Activated CD8-positive, alpha-beta T cell treated with anti-CD3 and anti-CD28 coated beads, Interleukin-2, amount 10 ng/mL, durations not matched to agents 7 days and 5 days (primary cell): ENCODE data around the gene ZPBP. TPM values are rescaled to one million over a fixed set of nuclear protein-coding genes. Genes with fewer than 3 reads are reported as not detected.
"Not testable (repeated sequence)": the region's sequence is repeated elsewhere in the genome, so short reads cannot be mapped to it uniquely, and the experiment has no call there.

ENCODE experiments used
- ATAC-seq: fragments of 150-1000 bp; cut with Tn5 transposase; one replicate; pipeline ENCODE4 v1.10.0; 2021; ENCODE audit warnings: moderate library complexity
- CTCF ChIA-PET: fragments of 350-600 bp; sonication (Branson Sonifier 250); formaldehyde crosslinking; loops from one replicate; lab custom pipeline; 2021; ENCODE audit warnings: antibody characterized with exemption; lab: Charles Lee
- POLR2A ChIA-PET: fragments of 350-600 bp; sonication (Branson Sonifier 250); formaldehyde crosslinking; loops from one replicate; lab custom pipeline; 2021; ENCODE audit warnings: antibody characterized with exemption; lab: Charles Lee
- DNase-seq: peaks from one replicate; pipeline ENCODE4 v3.0.0-alpha.2; 2020
- H3K27ac Mint-ChIP-seq: one replicate; pipeline ENCODE4 v1.8.0; 2021; ENCODE audit warnings: mild to moderate bottlenecking, mixed read lengths
- H3K27me3 Mint-ChIP-seq: one replicate; pipeline ENCODE4 v1.8.0; 2021; ENCODE audit warnings: low read depth, mixed read lengths
- H3K36me3 Mint-ChIP-seq: one replicate; pipeline ENCODE4 v1.8.0; 2021; ENCODE audit warnings: low read depth, mixed read lengths
- H3K4me1 Mint-ChIP-seq: one replicate; pipeline ENCODE4 v1.8.0; 2021; ENCODE audit warnings: low read depth, mixed read lengths
- H3K4me3 Mint-ChIP-seq: one replicate; pipeline ENCODE4 v1.8.0; 2021; ENCODE audit warnings: mild to moderate bottlenecking, mixed read lengths
- H3K9me3 Mint-ChIP-seq: one replicate; pipeline ENCODE4 v1.8.0; 2022; ENCODE audit warnings: mixed read lengths; ENCODE audit not compliant: insufficient read depth
- total RNA-seq, 2 experiments: library from RNA; stranded (reverse); gene quantifications; one replicate each; pipeline ENCODE4 v1.2.3, GENCODE V29; 2021

ZPBP gene
- total RNA-seq, 2 experiments from 2014 or later = not detected

DNA sequence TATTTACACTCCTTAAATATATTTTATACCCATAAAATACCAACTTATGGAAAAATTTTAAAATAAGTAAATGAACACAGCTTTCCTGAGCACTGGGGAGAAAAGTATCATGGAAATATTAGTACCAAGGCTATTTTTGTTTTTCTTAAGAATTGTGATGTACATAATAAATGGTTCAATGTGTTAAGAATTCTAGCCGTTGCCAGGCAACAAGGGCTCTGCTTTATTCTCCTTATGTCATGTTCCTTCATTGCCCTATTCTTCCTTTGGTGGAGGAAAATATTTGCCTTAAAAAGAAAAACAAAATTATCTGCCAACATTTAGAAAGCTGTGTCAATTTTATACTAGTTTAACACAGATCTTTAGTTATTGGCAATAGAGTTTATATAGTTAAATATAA lies 2.6 kb upstream of the ZPBP start:
- no peaks in the 10 kb centered on the region for H3K9me3 Mint-ChIP-seq
- no peak overlapping the region for H3K4me3 Mint-ChIP-seq
- ATAC-seq (no peak), DNase-seq (no peak)
- H3K27ac Mint-ChIP-seq = no peak overlapping the region
- peaks cover 24% of the 10 kb centered on the region for H3K27me3 Mint-ChIP-seq
- ChIA-PET POLR2A (no interaction called here), CTCF (interaction anchor here (2.3 kb wide), 1 partner anchor 332 kb away, joined by 5 read pairs; no protein-coding TSS in a partner anchor)
- H3K4me1 Mint-ChIP-seq = peaks cover 14% of the 10 kb centered on the region
- H3K36me3 Mint-ChIP-seq = no peaks in the 10 kb centered on the region

DNA sequence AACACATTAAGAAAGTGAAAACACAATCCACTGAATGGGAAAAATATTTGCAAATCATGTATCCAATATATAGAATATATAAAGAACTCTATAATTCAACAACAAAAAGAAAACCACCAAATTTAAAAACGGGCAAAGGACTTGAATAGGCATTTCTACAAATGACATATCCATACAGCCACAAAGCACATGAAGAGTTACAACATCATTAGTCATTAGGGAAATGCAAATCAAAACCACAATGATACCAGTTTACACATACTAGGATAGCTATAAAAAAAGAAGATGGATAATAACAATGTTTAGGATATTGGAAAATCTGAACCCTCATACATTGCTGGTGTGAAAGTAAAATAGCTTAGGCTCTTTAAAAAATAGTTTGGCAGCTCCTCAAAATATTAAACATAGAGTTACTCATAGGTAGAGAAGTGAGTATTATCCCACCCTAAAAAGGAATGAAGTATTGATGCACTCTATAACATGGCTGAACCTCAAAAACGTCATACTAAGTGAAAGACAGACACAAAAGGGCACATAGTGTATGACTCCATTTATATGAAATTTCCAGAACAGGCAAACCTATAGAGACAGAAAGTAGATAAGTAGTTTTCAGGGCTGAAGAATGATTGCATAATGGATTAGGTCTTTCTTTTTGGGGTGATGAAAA lies 4.5 kb downstream of the ZPBP start:
- Mint-ChIP-seq H3K4me1 (peaks cover 12% of the 10 kb centered on the region), H3K9me3 (no peaks in the 10 kb centered on the region), H3K36me3 (no peaks in the 10 kb centered on the region), H3K27ac (no peak overlapping the region), H3K27me3 (peaks cover 28% of the 10 kb centered on the region), H3K4me3 (no peak overlapping the region)
- DNase-seq (no peak), ATAC-seq (no peak)
- CTCF ChIA-PET = no interaction called here
- POLR2A ChIA-PET = interaction anchor here (0.6 kb wide), 1 partner anchor 1053 kb away, joined by 3 read pairs; no protein-coding TSS in a partner anchor

DNA sequence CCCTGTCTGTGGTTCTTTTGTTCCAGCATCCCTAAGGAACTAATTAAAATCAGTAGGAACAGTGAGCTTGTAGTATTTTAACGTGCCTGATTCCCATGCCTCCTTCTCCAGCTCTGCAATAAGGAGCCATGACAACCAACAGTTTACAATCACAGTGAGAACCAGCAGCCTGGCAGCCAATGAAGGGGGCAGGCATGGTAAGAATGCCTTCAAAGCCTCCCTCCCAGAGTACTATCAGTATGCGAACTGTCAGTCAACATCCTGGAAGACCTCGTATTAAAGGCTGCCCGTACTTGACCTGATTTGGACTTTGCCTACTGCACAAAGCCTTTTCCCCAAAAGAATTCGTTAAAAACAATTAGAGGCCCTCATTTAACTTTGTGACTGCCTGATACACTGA lies 7.7 kb downstream of the ZPBP start:
- Mint-ChIP-seq H3K36me3 (no peaks in the 10 kb centered on the region), H3K9me3 (no peaks in the 10 kb centered on the region), H3K27ac (no peak overlapping the region), H3K4me3 (no peak overlapping the region), H3K4me1 (no peaks in the 10 kb centered on the region), H3K27me3 (peaks cover 38% of the 10 kb centered on the region)
- CTCF ChIA-PET = interaction anchor here (0.6 to 1.0 kb wide), 2 partner anchors 333 to 1669 kb away, joined by 3 to 4 read pairs; no protein-coding TSS in a partner anchor
- POLR2A ChIA-PET = interaction anchor here (0.9 kb wide), 1 partner anchor 16 kb away, joined by 3 read pairs; no protein-coding TSS in a partner anchor
- ATAC-seq (no peak), DNase-seq (no peak)

DNA sequence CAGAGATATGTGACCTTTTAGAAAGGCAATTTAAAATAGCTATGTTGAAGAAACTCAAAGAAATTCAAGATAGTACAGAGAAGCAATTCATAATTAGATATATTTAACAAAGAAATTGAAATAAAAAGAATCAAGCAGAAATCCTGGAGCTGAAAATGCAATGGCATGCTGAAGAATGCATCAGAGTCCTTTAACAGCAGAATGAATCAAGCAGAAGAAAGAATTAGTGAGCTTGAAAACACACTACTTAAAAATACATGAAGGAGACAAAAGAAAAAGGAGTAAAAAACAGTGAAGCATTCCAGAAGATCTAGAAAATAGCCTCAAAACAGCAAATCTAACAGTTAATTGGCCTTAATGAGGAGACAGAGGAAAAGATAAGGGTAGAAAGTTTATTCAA lies 20.0 kb downstream of the ZPBP start:
- H3K36me3 Mint-ChIP-seq = peaks cover 8% of the 10 kb centered on the region
- POLR2A ChIA-PET = no interaction called here
- CTCF ChIA-PET = interaction anchor here (1.7 kb wide), 1 partner anchor 21 kb away, joined by 7 read pairs; the partner anchor contains the start of gene ZPBP
- H3K27me3 Mint-ChIP-seq = peaks cover 36% of the 10 kb centered on the region
- peaks cover 32% of the 10 kb centered on the region for H3K9me3 Mint-ChIP-seq
- DNase-seq (no peak), ATAC-seq (no peak)
- no peak overlapping the region for H3K27ac Mint-ChIP-seq
- no peak overlapping the region for H3K4me3 Mint-ChIP-seq
- peaks cover 19% of the 10 kb centered on the region for H3K4me1 Mint-ChIP-seq

DNA sequence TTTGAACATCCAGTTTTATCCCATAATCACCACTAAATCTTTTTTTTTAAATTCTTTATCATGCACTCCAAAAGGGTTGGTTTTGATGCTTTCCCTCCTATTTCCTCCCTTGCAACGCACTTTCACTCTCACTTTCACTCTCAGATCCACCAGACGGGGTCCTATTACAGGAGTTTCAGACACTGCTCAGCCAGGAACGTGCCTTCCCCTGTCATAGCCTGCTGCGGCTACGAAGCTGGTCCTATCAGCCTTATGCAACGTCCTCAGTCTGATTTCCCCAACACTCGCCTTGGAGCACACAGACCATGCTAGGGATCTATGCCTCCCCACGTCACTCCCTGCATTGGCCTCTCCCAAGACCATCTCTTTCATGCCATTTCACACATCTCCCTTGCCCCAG lies 23.4 kb downstream of the ZPBP start:
- ChIA-PET POLR2A (interaction anchor here (1.0 kb wide), 1 partner anchor 16 kb away, joined by 3 read pairs; no protein-coding TSS in a partner anchor), CTCF (interaction anchor here (1.7 to 4.9 kb wide), 2 partner anchors 10 to 23 kb away, joined by 8 to 36 read pairs; partner anchors contain the start of gene ZPBP)
- H3K27me3 Mint-ChIP-seq = peaks cover 7% of the 10 kb centered on the region
- H3K36me3 Mint-ChIP-seq = peaks cover 8% of the 10 kb centered on the region
- DNase-seq (peak; percentile 57), ATAC-seq (peak; percentile 83)
- peaks cover 28% of the 10 kb centered on the region for H3K9me3 Mint-ChIP-seq
- peak overlapping the region; percentile 92 for H3K27ac Mint-ChIP-seq
- H3K4me1 Mint-ChIP-seq = peaks cover 21% of the 10 kb centered on the region
- H3K4me3 Mint-ChIP-seq = peak overlapping the region; percentile 83

DNA sequence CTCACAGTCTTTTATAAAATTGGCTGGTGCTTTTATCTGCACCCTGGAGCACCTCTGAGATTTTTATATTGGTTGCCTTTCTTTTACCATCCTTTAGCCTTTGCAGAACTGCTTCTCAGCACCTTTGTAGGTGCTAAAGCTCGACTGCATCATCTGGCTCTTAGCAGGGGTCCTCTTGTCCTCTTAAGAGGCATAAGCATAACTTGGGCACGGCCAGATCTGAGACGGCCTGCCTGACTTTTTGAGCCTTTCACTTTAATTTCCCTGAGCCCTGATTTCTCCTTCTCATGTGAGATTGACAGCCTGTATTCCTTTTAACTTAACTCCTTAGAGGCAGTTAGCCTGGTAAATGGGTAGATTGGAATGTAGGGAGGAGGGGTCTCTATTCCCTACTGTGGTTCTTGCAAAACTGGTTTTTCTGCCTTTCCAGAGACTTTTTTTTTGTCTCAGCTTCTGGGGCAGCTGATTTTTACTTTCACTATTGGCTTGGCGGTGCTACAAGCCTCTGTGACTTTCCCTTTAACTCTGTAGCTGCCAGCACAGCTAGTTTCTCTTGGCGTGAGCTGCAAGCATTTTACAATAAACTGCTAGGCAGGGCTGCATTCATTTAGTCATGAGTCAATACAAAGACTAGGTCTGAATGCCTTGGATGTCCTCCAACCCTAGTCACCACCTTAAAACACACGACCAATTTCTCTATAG lies 24.0 kb downstream of the ZPBP start:
- ATAC-seq = peak; percentile 80
- H3K27ac Mint-ChIP-seq = peak overlapping the region; percentile 92

DNA sequence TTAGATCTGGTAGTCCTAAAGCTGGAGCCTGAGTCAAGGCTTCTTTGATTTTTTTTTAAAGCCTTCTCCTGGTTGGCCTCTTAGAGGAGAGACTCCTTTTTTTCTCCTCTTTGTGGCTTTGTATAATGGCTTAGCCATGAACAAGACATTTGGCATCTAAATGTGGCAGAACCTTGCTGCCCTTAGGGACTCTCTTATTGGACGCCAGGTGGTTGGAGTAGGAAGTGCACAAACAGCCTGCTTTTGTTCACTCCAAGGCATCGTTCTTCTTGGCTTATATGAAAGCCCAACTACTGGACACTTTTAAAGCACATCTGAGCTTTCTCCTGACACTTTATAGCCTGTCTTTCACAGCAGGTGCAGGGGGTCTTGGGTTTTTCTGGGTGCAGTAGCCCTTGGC lies 25.0 kb downstream of the ZPBP start:
- peak; percentile 52 for DNase-seq
- ATAC-seq = peak; percentile 51
- peaks cover 10% of the 10 kb centered on the region for H3K36me3 Mint-ChIP-seq
- CTCF ChIA-PET = interaction anchor here (0.8 to 4.9 kb wide), 7 partner anchors 8 to 90 kb away, joined by 3 to 36 read pairs (median 3); partner anchors contain the start of gene ZPBP
- H3K27me3 Mint-ChIP-seq = peaks cover under 1% of the 10 kb centered on the region
- H3K9me3 Mint-ChIP-seq = peaks cover 19% of the 10 kb centered on the region
- peak overlapping the region; percentile 83 for H3K4me3 Mint-ChIP-seq
- peak overlapping the region; percentile 92 for H3K27ac Mint-ChIP-seq
- H3K4me1 Mint-ChIP-seq = peaks cover 21% of the 10 kb centered on the region
- POLR2A ChIA-PET = no interaction called here

More for the DNA sequence above, 24.0 kb downstream of the ZPBP start:
- peaks cover 21% of the 10 kb centered on the region for H3K4me1 Mint-ChIP-seq
- H3K4me3 Mint-ChIP-seq = peak overlapping the region; percentile 83
- CTCF ChIA-PET = interaction anchor here (0.7 to 4.9 kb wide), 6 partner anchors 9 to 579 kb away, joined by 3 to 36 read pairs (median 3); partner anchors contain the start of gene ZPBP
- H3K36me3 Mint-ChIP-seq = peaks cover 9% of the 10 kb centered on the region
- peak; percentile 60 for DNase-seq
- peaks cover 5% of the 10 kb centered on the region for H3K27me3 Mint-ChIP-seq
- POLR2A ChIA-PET = interaction anchor here (1.0 kb wide), 1 partner anchor 17 kb away, joined by 3 read pairs; no protein-coding TSS in a partner anchor
- peaks cover 25% of the 10 kb centered on the region for H3K9me3 Mint-ChIP-seq

DNA sequence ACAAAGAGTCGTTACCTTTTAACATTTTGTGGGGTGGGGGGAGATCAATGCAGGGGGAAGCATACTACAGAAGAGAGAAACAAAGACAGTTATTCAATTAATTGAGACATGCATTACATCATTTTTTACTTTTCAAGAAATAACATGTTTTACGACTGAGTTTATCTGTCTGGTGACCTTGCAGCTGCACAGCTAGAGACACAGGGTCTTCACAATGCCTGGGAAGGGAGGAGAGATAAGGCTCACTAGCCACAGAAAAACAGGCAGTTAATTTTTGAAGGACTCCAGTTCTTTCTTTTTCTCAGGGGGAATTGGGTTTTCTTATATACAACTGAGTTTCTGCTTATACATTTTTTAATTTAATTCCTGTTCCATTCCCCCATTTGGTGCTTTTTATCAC lies 30.1 kb downstream of the ZPBP start:
- H3K36me3 Mint-ChIP-seq = peaks cover 3% of the 10 kb centered on the region
- peaks cover 7% of the 10 kb centered on the region for H3K9me3 Mint-ChIP-seq
- no peak overlapping the region for H3K27ac Mint-ChIP-seq
- DNase-seq (no peak), ATAC-seq (no peak)
- no peak overlapping the region for H3K4me3 Mint-ChIP-seq
- ChIA-PET POLR2A (no interaction called here), CTCF (no interaction called here)
- H3K4me1 Mint-ChIP-seq = peaks cover under 1% of the 10 kb centered on the region
- H3K27me3 Mint-ChIP-seq = peaks cover 21% of the 10 kb centered on the region

DNA sequence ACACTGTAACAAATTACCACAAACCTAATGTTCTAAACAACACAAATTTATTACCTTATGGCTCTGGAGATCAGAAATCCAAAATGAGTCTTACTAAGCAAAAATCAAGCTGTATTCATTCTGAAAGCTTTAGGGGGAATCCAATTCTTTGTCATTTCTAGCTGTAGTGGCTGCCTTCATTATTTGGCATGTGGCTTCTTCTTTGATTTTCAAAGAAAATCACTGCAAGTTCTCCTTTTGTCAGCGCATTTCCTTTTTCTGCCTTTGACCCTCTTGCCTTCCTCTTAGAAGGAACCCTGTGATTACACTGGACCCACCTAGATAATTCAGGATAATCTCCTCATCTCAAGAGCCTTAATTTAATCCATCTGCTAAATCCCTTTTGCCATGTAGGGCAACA lies 36.9 kb downstream of the ZPBP start:
- POLR2A ChIA-PET = no interaction called here
- no peaks in the 10 kb centered on the region for H3K36me3 Mint-ChIP-seq
- ATAC-seq (no peak), DNase-seq (no peak)
- no peaks in the 10 kb centered on the region for H3K9me3 Mint-ChIP-seq
- no peak overlapping the region for H3K27ac Mint-ChIP-seq
- peaks cover 34% of the 10 kb centered on the region for H3K27me3 Mint-ChIP-seq
- CTCF ChIA-PET = no interaction called here
- H3K4me1 Mint-ChIP-seq = no peaks in the 10 kb centered on the region
- H3K4me3 Mint-ChIP-seq = no peak overlapping the region

DNA sequence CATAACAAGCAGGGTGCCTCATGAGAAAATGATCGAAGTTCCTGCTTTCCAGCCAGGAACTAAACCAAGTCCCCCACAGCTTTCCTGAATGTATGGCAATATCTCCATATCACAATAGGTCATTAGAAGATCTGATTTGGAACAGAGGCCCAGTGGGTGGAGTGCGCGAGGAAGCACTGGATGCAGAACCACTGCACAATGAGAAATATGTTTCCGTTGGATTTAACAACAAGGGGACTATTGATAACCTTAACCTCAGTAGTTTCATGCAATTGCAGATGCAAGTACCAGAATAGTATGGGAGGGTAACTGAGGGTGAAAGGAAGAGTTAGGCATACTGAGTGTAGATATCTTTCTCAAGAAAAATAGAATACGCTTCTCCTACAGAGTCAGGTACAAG lies 45.3 kb downstream of the ZPBP start:
- ChIA-PET CTCF (no interaction called here), POLR2A (no interaction called here)
- H3K36me3 Mint-ChIP-seq = no peaks in the 10 kb centered on the region
- H3K27me3 Mint-ChIP-seq = peaks cover 25% of the 10 kb centered on the region
- H3K9me3 Mint-ChIP-seq = no peaks in the 10 kb centered on the region
- DNase-seq = no peak
- ATAC-seq = no peak
- H3K4me3 Mint-ChIP-seq = no peak overlapping the region
- H3K27ac Mint-ChIP-seq = no peak overlapping the region
- H3K4me1 Mint-ChIP-seq = no peaks in the 10 kb centered on the region

DNA sequence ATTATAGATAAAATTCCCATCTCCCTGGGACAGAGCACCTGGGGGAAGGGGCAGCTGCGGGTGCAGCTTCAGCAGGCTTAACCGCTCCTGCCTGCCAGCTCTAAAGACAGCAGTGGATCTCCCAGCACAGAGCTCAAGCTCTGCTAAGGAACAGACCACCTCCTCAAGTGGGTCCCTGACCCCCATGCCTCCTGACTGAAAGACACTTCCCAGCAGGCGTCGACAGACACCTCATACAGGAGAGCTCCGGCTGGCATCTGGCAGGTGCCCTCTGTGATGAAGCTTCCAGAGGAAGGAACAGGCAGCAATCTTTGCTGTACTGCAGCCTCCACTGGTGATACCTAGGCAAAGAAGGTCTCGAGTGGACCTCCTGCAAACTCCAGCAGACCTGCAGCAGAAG lies 51.9 kb downstream of the ZPBP start:
- H3K27ac Mint-ChIP-seq, DNase-seq, POLR2A ChIA-PET, H3K4me3 Mint-ChIP-seq, H3K4me1 Mint-ChIP-seq, H3K9me3 Mint-ChIP-seq, ATAC-seq, H3K36me3 Mint-ChIP-seq, CTCF ChIA-PET: not testable (repeated sequence)
- H3K27me3 Mint-ChIP-seq = peaks cover 11% of the 10 kb centered on the region

DNA sequence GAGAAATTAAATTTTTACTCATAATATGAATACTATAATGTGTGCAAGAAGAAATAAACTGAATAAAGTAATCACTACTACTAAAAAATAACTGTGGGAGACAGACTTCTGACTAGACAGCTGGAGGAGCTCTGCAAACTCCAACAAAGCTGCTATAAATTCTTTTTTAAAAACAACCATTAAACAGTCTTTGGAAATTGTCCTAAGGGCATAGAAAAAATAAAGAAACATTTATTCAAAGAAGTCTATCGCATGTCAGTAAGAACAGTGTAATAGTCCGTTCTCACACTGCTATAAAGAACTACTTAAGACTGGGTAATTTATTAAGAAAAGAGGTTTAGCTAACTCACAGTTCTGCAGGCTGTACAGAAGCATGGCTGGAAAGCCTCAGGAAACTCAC lies 56.0 kb downstream of the ZPBP start:
- Mint-ChIP-seq H3K27me3 (peaks cover 9% of the 10 kb centered on the region), H3K36me3 (no peaks in the 10 kb centered on the region), H3K4me3 (no peak overlapping the region), H3K4me1 (no peaks in the 10 kb centered on the region), H3K9me3 (no peaks in the 10 kb centered on the region), H3K27ac (no peak overlapping the region)
- ChIA-PET CTCF (no interaction called here), POLR2A (no interaction called here)
- DNase-seq (no peak), ATAC-seq (no peak)
